Cerebellar nuclear complex (tissue), 1 donor: ENCODE measurements around the gene DHX35.
A peak's percentile ranks its signal among the peaks of the same experiment; 100 is the strongest.

Experiments used
- DNase-seq, 2 experiments: peaks; one replicate each; lab custom pipeline; 2025; lab: John Stamatoyannopoulos, UW

The DHX35 gene

DNA sequence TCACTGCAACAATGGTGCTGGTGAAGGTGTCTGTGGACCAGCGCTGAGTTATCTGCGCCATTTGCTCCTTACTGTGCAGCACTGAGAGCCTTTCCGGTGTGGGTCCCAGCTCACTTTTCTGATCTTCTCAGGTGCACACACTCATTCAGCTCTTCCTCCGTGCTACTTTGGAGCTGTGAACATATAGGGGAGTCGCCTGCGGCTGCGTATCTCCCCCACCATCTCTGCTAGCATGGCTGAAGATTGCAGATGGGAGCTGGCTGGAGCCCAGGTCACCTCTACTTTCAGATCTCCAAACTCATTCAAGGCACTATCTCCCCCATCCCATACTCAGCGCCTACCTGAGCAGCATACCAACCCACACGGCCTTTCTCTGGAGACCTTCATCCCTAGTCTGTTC lies 96.9 kb downstream of the DHX35 start:
- DNase-seq = no peak

DNA sequence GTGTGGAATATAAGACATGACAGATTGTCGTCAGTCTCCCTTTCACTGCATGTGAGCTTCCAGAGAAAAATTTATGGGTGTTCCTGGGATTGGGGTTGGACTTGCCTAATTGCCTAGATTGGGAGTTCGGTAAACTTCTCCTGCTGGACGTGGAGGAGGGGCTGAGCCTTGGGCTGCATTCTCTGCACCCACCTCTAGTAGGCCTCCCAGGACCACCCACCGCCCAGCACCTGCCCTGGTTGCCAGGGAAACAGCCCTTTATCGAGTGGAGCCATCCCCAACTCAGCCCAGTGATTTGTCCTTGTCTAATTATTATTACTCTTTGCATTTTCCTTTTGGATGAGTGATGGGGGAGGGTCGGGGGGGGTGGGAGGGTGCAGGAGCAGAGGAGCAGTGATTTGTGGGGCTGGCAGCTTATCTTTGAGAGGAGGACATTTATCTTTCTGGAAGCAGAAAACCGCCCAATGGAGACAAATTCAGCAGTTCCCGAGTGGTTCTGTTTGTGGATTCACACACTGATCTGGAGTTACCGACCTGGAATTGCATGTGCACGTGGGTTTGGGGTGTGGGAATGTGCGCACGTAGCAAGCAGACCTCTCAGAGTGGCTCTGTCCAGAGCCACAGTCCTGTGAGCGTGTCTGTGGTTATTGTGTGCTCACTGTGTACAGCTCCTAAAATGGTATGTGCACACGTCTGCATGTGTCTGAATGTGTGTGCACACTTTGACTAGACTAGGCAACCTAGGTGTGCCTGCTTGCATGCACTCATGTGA lies 104.5 kb downstream of the DHX35 start:
- DNase-seq = no peak

DNA sequence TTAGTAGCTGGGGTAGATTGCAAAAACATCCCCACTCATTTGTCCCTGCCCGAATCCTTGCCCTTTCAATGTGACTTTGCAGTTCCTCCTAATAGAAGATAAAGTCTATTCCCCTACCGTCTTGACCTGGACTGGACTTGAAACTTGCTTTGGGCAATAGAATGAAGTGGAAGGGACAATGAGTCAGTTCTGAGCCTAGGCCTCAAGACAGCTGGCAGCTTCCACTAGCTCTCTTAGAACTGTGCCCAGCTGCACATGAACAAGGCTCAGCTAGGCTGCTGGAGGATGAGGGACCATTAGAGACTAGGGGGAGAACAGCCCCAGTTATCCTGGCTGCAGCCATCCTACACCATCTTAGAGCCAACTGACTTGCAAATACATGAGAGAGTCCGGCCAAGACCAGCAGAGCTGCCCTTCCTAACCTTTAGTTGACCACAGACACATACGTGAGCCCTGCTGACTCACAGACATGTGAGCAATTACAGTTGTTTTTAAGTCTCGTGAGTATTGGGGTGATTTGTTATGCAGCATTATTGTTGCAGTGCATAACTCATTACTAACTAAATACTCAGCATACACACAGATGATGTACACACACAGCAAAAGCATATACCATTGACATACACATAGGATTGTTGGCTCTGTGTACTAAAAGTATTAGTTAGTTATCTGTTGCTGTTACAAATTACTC lies 105.5 kb downstream of the DHX35 start:
- no peak for DNase-seq

DNA sequence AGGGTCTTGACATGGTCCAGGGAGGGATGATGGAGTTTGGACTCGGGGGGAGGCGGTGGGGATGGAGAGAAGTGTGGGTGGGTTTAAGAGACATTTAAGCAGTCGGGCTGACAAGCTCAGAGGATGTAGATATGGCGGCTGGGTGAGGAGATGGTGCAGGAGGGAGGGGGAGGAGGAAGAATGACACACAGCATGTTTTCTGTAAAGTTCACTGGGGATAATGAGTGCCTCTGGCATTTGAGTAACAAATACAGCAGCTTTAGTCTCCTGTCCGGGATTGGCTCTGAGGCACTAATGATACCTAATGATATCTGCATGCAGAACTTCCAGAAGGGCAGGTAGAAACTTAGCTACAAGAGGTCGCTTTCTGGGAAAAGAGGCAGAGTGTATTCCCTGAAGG lies 107.8 kb downstream of the DHX35 start:
- no peak for DNase-seq

DNA sequence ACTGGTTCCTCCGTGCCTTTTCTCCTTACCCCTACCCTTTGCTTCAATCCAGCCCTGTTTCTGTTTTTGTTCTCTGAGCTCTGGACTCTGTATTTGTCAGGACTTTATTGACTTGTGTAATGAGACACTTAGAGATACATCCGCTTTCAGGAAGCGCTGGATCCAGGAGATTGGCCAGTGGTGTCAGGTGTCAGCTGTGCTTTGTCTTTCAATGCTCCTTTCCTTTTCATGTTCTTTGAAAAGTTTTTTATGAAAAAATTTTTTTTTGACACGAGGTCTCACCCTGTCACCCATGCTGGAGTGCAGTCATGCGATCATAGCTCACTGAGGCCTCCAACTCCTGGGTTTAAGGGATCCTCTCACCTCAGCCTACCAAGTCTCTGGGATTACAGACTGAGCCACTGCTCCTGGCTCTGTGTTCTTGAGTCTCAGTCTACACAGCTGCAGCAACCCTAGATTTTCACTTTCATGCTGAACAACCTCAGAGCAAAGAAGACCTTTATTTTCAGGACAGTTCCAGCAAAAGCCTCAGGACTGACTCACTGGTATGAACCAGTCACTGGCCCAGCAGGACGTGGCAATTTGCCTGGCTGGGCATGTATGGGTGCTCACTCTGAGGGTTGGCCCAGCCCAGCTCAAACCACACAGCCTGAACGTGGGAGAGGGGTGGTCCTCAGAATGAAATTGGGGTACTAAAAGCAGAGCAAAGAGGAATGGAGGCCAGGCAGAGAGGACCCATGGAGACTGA lies 108.5 kb downstream of the DHX35 start:
- no peak for DNase-seq

DNA sequence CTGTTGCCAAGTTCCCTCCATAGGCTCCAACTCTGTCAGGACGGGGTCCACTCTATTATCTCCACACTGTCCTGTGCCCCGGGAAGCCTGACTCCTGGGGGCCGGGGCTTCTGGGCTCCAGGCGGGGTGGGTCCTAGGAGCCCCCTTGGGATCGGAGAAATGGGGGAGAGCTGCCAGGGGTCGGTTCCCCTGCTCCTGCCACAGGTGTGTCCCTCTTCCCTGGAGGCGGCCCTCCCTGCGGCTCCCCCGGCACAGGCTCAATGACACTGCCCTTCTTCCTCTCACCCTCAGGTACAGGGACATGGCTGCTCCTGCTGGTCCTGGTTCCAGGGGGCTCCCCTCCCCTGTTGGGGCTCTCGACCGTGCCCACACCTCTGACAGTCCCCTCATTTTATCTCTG lies 110.0 kb downstream of the DHX35 start:
- no peak for DNase-seq

DNA sequence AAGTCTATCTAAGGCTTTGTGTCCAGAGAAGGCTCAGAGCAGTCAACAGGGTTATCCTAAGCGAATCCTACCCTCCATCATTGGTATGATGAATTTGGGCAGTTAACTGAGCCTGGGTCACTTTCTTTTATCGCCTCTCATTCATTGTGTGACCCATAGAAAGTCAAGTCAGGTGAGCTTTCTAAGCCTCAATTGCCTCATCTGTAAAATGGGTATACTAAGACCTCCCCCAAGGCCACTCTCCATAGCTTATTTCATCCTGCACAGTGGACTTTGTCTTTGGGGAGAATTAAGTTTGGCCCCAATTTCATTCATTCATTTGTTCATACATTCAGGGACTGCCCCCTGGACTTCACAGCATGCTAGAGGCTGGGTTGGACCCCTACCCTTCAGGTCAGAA lies 110.5 kb downstream of the DHX35 start:
- DNase-seq = no peak

DNA sequence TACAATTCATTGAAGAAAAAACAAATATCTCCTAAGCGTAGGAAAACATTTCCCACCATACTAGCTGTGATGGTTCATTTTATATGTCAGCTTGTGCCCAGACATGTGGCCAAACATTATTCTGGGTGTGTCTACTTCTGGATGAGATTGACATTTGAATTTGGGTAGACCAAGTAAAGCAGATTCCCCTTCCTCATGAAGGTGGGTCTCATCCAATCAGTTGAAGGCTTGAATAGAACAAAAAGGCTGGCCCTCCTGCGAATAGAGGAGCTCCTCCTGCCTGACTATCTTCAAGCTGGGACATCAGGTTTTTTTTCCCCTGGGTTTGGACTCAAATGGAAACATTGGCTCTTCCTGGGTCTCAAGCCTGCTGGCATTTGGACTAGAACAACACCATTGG lies 113.6 kb downstream of the DHX35 start:
- DNase-seq = no peak

DNA sequence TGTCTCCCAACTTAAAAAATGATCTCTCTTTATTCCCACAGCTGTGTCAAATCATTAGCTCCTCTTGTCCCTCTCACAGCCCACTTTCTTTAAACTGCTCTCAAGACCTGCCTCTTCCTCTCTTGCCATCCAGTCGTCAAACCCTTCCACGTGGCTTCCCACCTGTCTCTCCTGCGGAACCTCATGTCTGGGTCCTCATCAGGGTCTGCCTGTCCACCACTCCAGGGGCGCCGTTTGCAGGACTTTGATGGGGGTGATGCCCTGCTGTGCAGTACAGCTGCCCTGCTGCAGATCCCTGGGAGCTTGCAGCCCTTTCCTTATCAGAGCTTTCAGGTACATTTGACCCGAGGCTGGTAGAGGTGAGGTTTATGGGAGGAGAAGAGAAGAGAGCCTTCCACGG lies 114.8 kb downstream of the DHX35 start:
- no peak for DNase-seq

DNA sequence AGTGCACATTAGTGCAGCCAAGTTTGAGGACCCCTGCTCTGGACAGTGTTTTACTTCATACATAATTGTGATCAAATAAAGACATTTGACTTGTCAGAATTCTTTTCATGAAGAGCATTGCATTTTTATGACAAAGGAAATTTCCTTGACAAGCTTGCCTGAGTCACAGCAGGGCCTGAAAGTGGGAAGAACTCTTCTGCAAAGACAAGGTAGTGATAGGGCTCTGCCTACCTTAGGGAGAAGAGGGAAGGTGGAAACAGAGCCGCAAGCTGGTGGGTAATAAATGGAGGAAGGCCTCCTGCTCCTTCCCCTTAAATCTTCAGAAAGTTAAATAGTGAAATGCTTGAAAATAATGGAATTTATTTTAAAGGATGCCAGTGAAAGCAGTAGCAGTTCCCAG lies 118.2 kb downstream of the DHX35 start:
- DNase-seq = no peak

DNA sequence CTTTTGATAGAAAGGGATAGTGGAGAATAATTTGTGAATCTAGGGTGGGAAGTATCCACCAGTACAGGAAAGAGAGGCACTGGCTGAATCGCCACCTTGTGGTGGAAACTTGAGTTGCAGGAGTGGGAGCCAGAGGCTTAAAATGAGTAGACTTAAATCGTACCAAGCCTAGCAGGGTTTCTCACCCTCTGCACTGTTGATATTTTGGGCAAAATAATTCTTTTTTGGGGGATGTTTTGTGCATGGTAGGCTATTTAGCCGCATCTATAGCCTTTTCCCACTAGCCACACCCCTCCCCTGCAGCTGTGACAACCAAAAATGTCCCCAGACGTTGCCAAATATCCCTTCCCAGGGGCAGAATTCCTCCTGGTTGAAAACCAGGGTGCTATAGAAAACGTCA lies 119.1 kb downstream of the DHX35 start:
- peak in 1 of 2 experiments; percentile 21 for DNase-seq

DNA sequence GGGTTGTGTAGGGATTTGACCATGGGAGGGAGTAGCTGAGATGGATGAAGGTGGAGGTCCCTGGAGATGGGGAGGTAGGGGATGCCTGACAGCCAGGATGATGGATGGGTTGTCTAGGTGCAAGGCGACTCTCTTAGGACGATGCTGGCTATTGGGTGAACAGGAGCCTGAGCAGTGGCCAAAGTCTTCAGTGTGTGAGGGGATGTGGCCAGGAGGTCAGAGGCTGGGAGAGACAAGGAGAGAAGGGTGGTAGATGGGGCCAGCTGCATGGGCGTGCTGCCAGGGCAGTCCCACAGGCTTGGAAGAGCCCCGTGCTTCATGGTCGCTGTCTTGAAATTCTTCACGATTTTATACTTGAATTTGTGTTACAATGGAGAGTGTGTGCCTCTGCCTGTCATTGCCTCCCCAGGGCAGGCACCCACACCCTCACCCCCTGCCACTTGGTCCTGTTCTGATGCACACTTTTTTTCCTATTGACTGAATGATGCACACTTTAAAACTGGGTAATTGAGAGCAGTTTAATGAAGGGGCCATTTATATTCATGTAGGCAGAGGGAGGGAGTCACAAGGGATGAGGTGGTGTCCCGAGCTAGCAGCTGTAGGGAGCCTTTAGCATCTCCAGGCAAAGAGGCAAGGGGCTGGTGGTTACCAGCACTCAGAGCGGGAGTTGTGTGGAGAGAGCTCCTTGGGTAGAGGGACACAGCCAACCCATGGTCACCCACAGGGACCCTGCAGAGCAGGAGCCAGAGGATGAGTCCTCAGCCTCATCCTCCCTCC lies 120.7 kb downstream of the DHX35 start:
- no peak for DNase-seq

DNA sequence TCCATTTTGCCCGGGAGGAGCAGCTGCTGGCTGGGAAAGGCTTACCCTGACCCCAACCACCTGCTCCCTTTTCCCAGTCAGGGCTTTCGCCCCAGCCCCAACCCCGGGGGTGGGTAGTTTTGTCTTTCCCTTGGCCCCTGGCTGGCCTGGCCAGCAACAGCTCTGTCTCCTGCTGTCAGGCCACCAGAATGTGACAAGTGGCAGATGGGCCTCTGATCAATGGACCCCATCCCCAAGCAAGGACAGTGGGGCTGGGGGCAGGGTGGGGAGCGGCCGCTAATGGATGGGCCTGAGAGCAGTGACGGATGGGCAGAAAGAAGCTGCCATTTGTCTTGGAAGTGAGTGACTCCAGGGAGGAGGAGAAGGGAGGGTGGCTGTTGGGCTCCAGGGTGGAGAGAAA lies 121.6 kb downstream of the DHX35 start:
- no peak for DNase-seq

DNA sequence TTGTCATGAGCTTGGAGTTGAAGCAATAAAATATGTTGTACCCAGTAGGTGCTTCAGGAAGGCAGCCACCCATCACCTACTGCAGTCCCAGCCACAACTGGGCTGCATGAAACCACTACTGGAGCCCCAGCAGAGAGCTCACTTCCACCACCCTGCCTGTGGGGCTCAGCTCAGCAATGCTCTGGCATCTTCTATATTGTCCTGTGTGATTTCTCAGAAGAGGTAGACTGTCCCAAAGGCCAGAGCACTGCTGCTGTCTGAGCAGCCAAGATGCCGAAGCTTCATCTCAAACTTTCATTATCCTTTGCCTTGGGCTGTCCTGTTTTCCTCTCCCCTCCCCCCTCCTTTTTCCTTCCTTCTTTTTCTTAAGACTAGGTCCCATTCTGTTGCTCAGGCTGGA lies 126.9 kb downstream of the DHX35 start:
- DNase-seq = no peak
